Stimulated activated CD8-positive, alpha-beta memory T cell treated with anti-CD3 and anti-CD28 coated beads, Interleukin-4, amount 100 ng/mL, for 1 hour (primary cell): ENCODE results near the gene CDC42SE1.
A peak's percentile ranks its signal among the peaks of the same experiment; 100 is the strongest.

Experiments
- DNase-seq, 2 donors: peaks; one replicate each; pipeline ENCODE4 v3.0.0-alpha.2; 2020; ENCODE audit warnings: low read depth in 2 of 2, low spot score in 1 of 2

Gene CDC42SE1

DNA sequence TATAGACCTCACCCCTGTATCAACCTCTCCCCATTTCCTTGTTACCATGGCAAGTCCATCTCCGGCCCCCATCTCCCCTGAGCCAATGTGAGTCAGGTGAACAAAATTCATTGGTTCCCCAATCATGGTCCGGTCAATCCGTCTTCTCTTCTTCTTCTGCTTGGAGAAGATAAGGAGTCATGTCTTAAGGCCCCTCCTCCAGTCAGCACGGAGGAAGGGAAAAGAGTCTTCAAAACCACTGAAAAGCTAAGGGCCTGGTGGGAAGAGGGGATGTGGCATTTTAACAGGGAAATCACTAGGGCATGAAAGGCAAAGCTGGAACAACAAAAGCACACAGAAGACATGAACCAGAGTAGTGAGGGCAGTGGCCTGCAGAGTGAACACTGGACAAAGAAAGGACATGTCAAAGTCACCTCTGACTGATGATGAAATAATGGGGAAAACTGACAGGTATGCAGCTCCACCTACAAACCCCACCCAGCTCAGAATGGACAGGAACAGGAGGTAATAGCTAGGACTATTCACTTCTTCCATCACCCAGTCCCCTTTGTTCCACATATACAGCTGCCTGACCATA is 4.4 kb downstream of the CDC42SE1 start:
- DNase-seq, result no peak

DNA sequence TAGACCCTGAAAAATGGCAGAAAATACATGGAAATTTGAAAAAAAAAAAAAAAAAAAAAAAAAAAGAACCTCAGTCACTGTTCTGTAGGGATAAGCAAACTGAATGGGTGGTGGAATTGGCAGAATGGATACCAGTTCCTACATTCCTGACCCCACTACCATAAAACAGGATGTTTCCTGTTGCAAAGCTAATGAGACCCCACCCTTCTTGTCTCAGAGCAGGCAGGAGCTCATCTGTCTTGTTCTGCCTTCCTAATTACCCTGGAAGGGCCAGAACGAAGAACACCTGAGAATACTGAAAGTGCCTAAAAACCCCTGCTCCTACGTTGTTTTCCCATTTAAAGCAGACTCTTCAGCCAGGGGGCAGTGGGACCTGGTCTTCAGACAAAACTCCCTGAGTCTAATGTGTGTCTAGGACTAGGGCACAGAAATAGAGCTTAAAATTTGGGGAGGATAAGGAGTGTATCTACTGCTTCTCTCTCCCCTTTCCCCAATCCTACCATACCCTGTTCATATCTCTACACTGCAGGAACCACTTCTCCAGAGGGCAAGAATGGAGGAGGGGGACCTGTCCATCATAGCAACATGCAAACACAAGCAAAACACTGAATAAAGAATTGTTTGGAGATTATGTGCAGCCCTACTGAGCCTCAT is 7.9 kb downstream of the CDC42SE1 start:
- DNase-seq, result no peak

DNA sequence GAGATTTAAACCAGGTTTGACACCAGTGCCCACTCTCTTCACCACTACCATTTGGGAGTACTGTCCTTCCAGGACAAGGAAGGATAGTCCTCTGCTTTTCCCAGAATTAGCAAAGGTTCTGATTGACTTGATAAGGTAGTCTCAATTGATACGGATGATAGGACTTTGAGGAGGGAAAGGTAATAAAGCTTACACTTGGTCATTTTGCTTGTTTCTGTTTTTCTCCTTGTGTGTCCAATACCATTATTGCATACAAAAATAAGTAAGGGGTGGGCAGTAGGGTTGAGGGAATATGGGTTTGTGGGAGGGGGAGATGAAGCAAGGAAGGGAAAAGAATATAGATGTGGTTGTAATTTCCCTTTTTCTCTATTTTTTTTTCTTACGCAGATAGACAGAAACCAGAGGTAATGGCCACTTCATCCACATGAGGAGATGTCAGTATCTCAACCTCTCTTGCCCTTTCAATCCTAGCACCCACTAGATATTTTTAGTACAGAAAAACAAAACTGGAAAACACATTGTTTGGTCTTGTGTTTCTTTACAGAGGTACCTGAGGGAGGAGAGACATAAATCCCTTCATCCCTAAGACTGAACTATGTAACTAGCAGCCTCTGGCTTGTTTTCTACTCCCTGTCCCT is 9.3 kb downstream of the CDC42SE1 start:
- no peak for DNase-seq

DNA sequence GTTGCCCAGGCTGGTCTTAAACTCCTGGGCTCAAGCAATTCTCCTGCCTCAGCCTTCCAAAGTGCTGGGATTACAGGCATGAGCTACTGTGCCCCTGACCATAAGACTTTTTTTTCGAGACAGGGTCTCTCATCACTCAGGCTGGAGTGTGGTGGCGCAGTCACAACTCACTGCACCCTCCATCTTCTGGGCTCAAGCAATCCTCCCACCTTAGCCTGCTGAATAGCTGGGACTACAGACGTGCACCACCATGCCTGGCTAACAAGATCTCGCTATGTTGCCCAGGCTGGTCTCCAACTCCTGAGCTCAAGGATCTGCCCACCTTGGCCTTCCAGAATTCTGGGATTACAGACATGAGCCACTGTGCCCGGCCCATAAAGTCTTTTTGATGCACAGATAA is 10.0 kb downstream of the CDC42SE1 start:
- DNase-seq, result no peak

DNA sequence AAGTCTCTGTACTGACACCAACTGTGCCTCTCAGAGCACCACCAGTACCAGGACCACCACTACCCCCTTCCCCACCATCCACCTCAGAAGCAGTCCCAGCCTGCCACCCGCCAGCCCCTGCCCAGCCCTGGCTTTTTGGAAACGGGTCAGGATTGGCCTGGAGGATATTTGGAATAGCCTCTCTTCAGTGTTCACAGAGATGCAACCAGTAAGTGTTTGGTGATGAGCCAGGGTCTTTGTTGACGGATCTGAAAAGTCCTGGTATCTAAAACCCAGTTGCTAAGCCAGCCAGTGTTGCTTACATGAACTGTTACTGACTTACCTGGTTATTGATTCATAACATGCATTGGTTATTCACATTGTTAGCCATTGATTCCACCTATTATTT is 10.8 kb downstream of the CDC42SE1 start:
- no peak for DNase-seq

DNA sequence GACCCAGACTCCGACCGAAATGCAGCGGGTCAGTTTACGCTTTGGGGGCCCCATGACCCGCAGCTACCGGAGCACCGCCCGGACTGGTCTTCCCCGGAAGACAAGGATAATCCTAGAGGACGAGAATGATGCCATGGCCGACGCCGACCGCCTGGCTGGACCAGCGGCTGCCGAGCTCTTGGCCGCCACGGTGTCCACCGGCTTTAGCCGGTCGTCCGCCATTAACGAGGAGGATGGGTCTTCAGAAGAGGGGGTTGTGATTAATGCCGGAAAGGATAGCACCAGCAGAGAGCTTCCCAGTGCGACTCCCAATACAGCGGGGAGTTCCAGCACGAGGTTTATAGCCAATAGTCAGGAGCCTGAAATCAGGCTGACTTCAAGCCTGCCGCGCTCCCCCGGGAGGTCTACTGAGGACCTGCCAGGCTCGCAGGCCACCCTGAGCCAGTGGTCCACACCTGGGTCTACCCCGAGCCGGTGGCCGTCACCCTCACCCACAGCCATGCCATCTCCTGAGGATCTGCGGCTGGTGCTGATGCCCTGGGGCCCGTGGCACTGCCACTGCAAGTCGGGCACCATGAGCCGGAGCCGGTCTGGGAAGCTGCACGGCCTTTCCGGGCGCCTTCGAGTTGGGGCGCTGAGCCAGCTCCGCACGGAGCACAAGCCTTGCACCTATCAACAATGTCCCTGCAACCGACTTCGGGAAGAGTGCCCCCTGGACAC is 11.3 kb downstream of the CDC42SE1 start:
- no peak for DNase-seq

DNA sequence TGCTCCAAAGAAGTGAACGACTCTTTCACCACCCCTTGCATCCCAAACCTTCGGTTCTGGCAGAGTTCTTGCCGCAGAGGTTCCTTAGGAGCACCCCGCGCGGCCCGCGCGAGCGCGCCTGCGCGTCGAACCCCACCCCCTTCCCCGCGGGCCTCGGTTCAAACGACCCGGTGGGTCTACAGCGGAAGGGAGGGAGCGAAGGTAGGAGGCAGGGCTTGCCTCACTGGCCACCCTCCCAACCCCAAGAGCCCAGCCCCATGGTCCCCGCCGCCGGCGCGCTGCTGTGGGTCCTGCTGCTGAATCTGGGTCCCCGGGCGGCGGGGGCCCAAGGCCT is 11.9 kb downstream of the CDC42SE1 start, which contains the start of gene C1orf56:
Gene C1orf56, plus strand, starts transcription at position 161 of the 334 bp plus-strand sequence. Its CDS starts 97 bp downstream, at position 258.
- DNase-seq, result peak in 1 of 2 donors; percentile 32

DNA sequence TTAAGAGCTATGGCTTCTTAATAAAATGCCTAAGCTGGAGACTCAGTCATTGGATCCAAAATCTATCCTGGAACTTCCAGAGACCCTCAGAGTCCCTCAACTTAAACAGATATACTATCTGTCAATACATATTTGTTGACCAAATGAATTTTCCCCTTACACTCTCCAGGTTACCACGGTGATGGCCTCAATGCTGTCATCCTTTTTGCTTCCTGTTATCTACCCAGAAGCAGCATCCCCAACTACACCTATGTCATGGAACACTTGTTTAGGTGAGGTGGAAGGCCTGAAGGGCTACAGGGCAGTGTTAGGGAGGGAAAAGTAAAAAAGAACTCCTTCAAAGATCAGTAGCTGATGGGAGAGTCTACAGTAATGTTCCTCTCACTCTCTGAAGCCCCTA is 16.3 kb downstream of the CDC42SE1 start:
- no peak for DNase-seq

DNA sequence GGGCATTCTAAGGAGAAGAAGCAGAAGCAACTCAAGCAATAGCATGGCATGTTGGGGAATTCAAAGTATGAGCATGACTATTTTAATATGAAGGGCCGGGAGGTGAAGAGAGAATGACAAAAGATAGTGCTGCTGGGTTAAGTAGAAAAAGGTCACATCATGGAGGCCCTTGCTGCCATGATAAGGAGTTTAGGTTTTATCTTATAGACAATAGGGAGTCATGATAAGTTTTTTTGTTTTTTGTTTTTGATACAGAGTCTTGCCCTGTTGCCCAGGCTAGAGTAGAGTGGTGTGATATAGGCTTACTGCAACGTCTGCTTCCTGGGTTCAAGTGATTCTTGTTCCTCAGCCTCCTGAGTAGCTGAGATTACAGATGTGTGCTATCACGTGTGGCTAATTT is 19.9 kb downstream of the CDC42SE1 start:
- no peak for DNase-seq

DNA sequence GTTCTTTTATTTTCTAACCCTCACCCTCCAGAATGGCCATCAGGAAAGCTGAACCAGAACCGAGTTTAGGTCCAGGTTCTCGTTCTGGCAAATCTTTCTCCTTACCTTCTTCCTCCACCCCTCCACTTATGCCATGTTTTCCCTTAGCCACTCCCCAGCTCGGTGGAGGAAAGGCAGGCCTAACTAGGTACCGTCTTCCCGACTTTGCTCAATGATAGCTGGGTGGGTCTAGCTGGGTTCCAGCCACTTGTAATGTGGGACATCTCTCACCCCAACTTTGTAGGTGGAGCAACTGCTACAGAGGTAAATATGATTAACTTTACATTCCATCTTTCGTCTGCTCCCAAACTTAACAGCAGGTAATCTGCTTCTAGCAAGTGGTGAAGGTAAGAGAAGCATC is 22.4 kb downstream of the CDC42SE1 start:
- no peak for DNase-seq

DNA sequence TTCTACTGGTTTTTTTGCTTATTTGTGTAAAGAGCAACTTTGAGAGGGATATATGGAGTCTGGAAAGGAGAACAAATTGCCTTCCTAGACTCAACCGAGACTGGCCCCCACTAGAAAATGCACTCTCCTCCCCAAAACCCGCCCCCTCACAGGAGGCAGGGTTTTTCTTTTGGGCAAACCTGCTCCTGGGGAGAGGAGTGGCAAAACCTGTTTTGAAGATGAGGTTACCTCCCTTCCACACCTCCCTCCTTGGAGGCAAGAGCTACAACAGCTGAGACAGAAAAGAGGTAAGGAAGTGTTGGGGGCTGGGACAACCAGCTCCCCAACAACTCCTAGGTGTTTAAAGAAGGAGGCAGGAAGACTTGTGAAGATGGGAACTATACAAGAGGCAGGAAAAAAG is 23.1 kb downstream of the CDC42SE1 start, which contains the start of gene BNIPL:
Gene BNIPL, plus strand, starts transcription at position 231 of the 400 bp plus-strand sequence. Its CDS starts 140 bp downstream, at position 371.
- DNase-seq, result no peak

DNA sequence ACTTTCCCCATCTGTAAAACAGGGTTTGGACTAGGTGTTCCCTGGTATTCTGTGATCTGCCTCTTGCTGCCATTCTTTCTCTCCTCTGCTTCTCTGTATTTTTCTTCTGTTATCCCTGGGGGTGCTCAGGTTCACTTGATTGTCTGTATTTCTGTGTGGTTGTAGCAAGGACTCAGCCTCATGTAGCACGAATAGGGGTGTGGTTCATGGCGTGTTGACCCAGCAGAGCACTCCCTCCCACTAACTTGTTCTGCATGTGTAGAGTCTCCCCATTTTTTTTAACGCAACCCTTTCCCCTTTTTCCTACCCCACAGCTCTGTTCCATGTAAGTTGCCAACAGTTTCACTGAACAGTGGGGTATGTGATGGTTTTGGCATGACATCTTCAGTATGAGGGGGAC is 24.3 kb downstream of the CDC42SE1 start:
- no peak for DNase-seq

DNA sequence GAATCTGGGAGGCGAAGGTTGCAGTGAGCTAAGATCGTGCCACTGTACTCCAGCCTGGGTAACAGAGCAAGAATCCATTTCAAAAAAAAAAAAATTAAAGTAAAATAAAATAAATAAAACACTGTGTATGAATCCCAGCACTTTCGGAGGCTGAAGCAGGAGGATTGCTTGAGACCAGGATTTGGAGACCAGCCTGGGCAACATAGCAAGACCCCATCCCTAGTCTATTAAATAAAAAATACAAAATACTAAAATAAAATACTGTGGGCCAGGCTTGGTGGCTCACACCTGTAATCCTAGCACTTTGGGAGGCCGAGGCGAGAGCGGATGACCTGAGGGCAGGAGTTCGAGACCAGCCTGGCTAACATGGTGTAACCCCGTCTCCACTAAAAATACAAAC is 27.3 kb downstream of the CDC42SE1 start:
- DNase-seq, result no peak

DNA sequence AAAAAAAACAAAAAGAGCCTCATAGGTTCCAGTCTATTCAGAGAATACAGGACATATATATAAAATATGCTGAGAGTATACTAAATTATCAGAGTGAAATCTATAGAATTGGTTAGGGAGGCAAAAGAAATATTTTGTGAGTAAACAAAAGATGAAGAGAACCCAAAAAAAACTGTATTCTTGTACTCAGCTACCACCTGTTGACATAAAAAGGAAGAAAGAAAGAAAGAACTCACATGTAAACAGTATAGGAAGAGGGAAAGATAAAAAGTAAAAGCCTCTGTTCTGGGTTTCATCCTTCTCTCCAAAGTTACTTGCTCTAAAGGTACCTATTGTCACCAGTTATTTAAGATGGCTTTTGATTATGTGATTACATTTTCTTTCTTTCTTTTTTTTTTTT is 33.0 kb downstream of the CDC42SE1 start:
- DNase-seq, result no peak

DNA sequence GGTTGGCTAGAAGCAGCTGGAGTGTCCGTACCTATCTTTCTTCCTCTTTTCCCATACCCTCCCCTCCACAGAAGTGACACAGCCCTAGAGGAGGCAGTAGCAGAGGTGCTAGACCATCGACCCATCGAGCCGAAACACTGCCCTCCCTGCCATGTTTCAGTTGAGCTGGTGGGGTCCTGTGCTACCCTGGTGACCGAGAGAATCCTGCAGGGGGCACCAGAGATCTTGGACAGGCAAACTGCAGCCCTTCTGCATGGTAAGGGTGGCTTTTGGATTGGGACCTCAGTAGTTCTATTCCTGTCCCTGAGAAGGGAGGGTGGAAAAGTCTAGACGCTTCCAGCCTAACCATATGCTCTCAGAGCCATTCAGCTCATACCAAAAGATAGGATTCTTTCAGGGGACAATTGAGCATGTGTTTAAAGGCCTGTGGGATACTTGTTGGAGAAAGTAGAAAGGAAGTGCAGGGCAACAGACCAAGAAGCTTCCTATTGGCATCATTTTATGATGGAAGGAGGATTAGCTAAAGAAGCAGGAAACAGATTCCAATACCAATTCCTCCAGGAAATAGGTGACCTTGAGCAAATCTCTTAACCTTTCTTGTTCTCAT is 34.8 kb downstream of the CDC42SE1 start:
- peak; percentile 76 to 80 for DNase-seq

DNA sequence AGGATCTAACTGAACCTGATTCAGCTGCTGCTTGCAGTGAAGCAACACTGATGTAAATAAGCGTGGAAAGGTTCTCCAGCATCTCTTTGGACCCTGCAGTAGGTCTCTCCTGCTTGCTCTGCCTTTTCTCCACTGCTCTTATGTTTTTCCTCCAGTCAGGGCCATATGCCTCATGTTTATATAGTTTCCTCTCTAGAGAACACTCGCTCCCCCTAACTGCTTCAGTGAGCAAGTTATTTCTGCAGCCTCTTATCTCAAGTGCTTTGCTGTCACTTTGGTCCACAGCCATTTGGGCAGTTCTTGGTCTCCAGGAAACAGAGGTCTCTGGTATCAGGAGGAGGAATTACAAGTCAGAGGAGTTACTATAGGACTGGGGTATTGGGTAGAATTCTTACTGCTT is 45.9 kb downstream of the CDC42SE1 start:
- DNase-seq, result no peak

DNA sequence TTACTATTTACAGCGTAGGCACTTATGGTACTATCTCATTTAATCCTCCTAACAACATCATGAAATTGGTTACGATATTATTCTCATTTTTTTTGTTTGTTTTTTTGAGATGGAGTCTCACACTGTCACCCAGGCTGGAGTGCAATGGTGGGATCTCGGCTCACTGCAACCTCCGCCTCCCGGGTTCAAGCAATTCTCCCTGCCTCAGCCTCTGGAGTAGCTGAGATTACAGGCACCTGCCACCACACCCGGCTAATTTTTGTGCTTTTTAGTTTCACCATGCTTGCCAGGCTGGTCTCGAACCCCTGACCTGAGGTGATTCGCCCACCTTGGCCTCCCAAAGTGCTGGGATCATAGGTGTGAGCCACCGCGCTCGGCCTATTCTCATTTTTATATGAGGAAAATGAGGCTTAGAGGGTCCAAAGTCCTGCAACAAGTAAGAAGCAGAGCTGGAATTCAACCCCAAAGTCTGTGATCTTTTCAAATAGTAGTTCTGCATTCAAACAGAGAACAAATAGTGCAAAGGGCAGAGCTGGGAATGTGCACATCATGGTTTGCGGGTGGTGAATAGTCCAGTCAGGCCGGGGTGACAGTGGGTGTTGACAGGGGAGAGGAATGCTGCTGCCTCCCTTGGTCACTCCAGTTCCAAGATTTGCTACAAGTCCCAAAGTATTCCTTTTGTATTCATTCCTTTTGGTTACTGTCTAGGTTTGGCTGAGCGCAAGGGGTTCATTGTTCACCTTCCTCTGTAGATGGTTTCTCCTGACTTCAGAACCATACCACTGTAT is 46.5 kb downstream of the CDC42SE1 start:
- DNase-seq, result no peak

DNA sequence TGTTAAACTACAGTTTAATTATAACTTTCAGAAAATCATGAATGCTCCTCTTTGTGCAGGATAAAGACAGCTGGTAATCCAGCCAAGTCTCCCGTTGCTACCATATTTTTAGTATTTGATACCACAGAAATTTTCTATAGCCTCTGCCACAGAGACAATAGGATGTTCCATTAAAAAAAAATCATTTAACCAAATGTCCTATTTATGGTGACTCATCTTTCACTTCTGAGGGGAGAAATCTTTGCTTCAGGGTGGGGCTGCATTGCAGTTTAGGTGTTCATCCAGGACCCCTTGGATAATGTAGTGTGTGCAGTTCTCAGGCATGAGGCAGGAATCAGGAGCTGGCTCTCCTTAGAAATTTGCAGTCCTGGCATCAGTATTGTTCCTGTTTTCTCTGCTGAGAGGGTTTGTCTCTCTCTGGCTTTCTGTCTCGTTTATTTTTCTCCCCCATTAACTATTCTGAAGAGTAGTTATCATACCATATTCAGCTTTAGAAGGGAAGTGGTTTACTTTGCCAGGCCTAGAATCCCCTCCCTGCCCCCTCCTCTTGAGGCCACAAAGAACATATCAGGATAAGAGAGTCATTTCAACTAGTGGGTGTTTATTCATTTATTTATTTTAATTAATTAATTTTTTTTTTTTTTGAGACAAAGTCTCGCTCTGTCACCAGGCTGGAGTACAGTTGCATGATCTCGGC is 48.1 kb downstream of the CDC42SE1 start:
- no peak for DNase-seq

DNA sequence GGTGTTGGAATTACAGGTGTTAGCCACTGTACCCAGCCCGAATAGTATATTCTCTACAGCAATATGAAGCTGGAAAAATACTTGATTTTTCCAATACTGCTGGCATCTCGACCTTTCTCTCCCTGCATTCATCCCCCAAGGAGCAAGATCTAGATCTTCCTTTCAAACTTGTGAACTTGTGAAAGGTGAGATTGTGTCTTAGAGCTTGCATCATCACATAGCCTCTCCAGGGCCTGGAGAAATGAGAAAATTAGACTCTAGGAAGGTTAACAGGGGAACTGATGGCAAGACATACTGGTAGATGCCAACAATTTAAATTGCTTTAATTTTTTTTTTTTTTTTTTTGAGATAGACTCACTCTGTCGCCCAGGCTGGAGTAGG is 49.1 kb downstream of the CDC42SE1 start:
- no peak for DNase-seq

DNA sequence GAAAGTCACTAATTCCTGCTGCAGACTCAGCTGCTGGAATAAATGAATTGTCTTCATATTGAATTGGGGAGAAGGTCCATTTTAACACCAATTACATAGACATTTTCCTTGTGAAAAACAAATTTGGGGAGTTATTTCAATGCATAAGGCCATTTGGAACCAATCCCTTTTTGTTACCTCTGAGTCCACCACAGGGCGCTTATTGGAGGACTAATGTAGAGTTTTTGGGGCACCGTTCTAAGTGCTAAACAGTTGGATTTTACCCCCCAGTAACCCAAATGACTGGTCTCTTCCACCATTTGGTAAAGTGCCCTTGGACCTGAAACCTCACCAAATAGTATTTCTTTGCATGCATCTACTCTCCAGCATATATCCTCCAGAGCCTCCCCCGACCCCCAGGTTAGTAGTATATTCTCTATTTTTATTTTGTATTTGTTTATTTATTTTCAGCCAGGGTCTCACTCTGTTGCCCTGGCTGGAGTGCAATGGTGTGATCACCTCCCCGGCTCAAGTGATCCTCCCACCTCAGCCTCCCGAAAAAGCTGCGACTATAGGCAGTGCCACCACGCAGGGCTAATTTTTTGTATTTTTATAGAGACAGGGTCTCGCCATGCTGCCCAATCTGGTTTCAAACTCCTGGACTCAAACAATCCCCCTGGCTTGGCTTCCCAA is 49.6 kb downstream of the CDC42SE1 start:
- DNase-seq, result no peak
